HUDEP-2 (cell line): ENCODE data around the gene ABCF3.

Experiments used
- DNase-seq, 76 experiments: peaks; one replicate each; lab custom pipeline; 2025; ENCODE audit not compliant: unreplicated experiment in 76 of 76; lab: John Stamatoyannopoulos, UW

Gene ABCF3

DNA sequence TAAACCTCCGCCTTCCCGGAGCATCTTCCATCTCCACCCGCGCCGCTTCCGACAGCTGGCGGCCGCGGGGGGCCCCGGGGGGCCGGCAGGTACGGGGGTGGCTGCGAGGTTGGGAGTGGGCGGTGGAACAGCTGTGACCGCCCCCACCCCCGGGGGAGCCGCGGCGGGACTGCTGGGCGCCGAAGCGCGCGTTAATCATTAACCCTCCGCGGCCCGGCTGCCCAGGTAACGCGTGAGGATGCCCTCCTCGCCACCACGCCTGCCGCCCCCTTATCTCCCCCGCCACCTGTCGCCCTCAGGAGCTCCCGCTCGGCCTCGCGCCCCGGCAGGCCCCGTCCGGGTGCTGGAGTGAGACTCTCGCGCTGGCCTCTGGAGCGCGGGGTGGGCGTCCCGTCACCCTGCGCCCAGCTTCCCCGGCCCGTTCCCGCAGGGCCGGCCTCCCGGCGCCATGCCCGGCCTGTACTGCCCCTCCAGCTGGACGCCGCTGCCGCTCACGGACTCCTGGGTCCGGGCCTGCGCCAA is 44.1 kb downstream of the ABCF3 start:
- peak in 7 of 76 experiments; percentile 5 to 31 (median 14) for DNase-seq

DNA sequence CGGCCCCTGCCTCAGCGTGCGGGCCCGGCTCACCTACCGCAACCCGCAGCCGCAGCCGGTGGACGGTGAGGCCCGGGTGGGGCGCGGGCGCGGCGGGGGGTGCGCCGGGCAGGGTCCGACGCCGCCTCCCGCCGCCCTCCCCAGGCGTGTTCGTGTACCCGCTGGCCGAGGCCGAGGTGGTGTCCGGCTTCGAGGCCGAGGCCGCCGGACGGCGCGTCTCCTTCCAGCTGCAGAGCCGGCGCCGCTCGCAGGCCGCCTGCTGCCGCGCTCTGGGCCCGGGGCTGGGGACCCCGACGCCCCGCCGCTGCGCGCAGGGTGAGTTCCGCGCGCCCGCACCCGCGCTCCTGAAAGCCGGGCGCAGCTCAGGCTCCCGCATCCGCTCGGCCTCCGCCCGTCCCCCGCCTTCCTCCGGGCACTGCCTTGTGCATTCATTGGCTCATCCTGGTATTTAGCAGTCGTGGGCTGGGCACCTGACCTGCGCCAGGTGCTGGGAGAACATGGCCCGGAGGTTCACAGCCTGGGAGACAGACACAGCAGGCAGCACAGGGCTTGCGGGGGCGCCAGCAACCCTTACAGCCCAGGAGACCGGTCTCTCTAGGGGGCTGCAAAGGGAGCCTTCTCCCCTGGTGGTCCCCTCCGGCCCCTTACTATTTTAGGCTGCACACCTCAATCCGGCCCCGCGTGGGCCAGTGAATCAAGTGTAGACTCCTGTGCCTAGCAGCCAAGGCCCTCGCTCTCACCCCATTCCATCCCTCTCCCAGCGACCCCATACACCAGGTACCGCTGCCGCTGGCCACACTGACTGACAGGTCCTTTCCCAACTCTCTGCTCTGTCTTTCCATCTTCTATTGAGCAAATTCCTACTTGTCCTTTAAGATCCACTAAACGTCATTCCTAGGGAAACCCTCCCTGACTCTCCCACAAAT is 44.9 kb downstream of the ABCF3 start:
- DNase-seq = no peak

DNA sequence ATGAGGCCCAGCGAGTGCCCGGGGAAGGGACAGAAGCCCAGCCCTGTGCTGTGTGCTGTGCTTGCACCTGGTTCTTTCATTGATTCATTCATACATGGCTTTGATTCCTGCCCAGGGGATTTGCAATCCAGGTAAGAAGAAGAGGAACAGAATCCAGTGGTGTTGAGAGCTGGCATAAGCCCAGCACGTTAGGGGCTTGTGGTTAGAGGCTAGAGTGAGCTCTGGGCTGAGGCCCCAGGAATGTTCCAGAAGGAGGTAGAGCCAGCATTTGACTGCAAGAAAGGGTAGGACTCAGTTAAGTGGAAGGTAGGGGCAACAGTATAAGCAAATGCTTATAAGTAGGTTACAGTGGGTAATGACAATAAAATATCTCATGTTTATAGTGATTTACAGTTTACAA is 45.7 kb downstream of the ABCF3 start:
- no peak for DNase-seq

DNA sequence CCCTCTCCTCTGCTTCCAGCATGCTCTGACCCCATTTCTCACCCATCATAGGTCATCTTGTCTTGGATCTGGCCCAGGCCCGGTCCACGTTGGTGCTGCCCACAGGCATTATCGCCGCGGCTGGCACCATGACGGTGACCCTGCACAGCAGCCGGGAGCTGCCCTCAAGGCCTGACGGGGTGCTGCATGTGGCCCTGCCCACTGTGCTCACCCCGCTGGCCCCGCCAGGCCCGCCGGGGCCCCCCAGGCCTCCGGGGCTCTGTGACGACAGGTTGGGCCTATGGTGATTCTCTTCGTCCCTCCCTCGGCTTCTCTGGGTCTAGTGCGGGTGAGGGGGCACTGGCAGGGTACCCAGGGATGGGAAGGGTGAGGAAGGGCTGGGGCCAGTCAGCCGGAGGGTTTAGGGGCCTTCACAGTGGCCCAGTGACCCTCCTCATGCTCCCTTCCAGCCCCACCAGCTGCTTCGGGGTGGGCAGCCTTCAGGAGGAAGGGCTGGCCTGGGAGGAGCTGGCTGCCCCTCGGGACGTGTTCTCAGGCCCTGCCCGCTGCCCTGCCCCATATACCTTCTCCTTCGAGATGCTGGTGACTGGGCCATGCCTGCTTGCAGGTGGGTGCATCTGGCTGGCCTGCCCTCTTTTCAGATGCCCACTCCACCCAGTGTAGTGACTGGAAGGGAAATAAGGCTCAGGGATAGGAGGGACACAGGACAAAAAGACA is 47.3 kb downstream of the ABCF3 start:
- no peak for DNase-seq

DNA sequence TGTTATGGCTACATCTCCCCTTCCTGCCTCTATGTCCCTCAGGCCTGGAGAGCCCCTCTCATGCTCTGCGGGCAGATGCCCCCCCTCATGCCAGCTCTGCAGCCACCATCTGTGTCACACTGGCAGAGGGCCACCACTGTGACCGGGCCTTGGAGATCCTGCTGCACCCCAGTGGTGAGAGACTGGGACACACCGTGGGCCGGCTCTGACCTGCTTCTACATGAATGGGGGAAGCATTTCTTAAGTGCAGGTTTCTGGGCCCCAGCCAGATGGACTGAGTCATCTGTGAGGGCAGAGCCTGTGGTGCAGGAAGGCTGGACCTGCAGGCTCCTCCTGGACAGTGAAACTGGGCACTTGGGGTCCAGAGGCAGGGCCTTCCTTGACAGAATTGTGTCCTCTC is 48.2 kb downstream of the ABCF3 start:
- peak in 64 of 76 experiments; percentile 10 to 87 (median 54) for DNase-seq

DNA sequence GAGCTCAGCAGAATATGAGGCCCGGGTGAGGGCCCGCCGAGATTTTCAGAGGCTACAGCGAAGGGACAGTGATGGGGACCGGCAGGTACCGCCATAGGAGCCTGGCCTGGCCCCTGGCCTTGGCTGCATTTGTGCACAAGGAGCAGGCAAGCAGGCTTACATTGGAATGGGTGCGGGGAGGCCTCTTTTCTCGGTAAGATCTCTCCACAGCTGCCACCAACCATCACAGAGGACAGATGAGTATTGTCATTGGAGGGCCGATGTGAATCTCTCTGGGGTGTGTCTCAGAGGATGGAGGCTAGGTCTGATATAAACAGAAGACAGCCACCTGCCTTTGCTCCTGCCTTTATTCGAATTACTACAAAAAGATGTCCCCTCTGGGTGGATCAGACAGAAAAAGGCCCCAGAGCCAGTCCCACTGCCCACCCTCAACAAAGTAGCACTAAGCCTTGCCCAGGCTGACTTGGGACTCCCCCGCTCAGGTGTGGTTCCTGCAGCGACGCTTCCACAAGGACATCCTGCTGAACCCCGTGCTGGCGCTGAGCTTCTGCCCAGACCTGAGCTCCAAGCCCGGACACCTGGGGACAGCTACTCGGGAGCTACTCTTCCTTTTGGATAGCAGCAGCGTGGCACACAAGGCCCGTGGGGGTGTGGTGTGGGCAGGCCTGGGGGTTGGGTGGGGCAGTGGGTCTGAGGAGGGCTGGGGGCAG is 48.8 kb downstream of the ABCF3 start:
- no peak for DNase-seq

DNA sequence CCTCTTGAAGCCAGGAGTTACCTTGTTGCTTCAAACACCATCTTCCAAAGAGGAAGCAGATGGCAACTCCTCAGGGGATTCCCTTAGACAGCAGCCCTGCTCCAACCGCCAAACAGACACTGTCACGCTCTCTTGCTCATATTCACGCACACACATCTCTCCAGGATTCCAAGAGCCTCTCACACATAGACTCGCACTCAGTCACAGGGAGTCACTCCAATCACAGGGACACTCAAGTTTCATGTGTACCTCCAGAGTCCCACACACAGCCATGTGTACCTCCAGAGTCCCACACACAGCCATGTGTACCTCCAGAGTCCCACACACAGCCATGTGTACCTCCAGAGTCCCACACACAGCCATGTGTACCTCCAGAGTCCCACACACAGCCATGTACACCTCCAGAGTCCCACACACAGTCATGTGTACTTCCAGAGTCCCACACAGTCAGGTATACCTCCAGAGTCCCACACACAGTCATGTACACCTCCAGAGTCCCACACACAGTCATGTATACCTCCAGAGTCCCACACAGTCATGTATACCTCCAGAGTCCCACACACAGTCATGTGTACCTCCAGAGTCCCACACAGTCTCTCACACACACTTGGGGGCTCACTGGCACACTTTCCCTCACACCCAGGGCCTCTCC is 49.5 kb downstream of the ABCF3 start:
- DNase-seq = no peak

DNA sequence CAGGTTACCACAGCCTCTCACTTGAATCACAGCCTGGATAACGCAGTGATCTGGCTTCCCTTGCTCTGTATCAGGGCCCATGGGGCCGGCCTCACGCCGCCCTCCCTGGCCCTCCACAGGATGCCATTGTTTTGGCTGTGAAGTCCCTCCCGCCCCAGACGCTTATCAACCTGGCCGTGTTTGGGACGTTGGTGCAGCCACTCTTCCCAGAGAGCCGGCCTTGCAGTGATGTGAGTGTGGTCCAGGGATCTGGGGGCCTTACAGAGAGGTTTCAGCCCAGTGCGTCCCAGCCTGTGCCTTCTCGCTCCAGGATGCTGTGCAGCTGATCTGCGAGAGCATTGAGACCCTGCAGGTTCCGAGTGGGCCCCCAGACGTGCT is 50.0 kb downstream of the ABCF3 start:
- DNase-seq = no peak

DNA sequence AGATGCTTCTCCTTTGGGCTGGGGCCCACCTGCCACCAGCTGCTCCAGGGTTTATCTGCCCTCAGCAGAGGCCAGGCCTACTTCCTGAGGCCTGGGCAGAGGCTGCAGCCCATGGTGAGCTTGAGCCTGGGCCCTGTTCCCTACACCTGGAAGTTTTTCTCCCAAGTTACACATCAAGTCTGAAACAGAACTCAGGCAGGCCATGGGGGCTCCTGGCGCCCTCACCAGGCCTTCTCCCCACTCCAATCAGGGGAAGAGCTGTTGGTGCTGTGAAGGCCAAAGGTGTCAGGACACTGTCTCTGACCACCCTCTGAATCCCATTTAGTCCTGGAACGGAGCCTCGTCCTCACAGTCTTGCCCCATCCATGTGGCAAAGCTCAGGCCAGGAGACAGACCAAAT is 50.6 kb downstream of the ABCF3 start:
- DNase-seq = no peak

DNA sequence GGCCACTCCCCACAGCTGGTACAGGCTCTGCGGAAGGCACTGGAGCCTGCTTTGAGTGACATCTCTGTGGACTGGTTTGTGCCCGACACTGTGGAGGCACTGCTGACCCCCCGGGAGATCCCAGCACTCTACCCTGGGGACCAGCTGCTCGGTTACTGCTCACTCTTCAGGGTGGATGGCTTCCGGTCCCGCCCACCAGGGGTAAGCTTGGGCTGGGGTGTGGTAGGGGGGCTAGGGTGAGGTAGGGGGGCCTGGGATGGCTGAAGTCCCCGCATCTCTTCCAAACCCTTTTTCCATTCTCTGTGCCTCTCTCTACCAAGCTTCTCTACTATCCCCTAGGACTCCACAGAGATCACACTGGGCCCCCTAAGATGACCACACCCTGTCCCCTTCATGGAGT is 51.2 kb downstream of the ABCF3 start:
- DNase-seq = no peak

DNA sequence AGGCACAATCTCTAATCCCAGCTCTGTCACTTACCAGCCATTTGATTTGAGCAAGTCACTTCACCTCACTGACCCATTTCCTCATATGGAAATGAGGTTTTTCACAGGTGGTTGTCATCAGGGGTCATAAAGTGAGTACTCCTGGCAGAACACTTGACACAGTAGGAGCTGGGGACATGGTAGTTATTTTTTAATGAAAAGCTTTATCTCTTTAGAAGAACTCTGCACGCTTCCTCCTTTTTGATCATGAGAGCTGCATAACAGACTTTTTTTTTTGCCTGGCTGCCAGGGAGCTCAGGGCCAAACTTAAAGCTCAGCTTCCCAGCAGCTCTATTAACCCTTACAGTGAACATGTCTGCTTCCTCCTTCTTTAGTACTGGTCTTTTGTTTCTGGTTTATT is 51.8 kb downstream of the ABCF3 start:
- DNase-seq = no peak

DNA sequence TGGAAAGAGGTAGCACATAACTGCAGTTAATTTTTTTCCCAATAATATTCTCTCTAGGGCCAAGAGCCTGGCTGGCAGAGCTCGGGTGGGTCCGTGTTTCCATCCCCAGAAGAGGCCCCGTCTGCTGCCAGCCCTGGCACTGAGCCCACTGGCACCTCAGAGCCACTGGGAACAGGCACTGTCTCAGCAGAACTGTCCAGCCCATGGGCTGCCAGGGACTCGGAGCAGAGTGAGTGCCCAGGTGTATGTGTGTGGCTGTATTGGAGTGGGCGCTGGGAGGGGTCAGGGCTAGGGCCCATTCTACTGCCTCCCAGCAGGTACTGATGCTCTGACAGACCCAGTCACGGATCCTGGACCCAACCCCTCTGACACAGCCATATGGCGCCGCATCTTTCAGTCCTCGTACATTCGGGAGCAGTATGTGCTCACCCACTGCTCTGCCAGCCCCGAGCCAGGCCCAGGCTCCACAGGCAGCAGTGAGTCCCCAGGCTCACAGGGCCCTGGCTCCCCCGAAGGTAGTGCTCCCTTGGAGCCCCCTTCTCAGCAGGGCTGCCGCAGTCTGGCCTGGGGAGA is 52.3 kb downstream of the ABCF3 start:
- no peak for DNase-seq

DNA sequence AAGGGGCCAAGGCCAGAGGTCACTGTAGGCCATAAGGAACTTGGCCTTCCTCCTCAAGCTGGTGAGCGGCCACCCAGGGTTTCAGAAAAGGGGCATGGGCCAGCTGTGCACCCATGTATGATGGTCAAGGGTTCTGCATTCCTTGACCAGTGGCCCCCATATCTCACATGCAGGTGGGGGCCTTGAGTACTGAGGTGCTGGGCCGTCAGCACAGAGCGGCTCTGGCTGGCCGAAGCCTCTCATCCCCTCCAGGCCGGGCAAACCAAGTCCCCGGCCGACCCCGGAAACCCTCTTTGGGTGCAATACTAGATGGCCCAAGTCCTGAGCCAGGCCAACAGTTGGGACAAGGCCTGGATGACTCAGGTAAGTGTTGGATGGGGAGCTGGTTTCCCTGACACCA is 53.2 kb downstream of the ABCF3 start:
- DNase-seq = no peak

DNA sequence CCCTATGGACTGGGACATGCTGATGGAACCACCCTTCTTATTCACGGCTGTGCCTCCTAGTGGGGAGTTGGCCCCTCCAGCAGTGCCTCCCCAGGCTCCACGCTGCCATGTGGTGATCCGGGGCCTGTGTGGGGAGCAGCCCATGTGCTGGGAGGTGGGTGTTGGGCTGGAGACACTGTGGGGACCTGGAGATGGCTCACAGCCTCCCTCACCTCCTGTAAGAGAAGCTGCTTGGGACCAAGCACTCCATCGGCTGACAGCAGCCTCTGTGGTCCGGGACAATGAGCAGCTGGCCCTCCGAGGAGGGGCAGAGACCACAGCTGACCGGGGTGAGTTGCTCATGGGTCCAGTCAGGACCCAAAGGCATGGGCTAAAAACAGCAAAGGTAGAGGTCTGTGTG is 53.7 kb downstream of the ABCF3 start:
- no peak for DNase-seq

DNA sequence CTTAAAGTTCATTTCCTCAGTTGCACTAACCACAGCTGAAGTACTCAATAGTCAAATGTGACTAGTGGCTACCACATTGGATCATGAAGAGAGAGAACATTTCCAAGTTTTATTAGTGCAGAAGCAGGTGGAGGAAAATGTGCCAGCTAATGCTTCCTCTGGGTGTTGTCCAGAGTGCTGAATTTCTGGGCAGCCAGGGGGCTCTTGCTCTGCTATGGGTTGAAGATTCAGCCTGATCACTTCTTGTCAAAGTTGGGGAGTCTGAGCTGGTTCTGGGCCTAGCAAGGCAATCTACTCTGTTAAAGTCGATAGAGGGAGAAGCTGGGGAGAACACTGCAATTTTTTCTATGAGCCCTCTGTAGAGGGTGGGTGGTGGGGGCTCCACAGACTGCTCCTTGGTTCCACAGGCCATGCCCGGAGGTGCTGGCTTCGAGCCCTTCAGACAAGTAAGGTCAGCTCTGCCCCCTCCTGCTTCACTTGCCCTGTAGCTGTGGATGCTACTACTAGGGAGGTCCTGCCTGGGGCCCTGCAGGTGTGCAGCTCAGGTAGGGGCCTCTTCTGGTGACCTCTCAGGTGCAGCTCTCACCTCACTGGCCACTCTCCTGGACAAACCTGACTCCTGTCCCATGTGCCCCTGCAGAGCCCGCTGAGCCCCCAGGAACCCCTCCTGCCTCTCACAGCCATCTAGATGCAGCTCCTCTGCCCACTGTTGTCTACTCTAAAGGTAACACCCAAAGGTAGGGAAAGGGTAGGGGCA is 54.6 kb downstream of the ABCF3 start:
- peak in 3 of 76 experiments; percentile 7 to 34 (median 8) for DNase-seq

DNA sequence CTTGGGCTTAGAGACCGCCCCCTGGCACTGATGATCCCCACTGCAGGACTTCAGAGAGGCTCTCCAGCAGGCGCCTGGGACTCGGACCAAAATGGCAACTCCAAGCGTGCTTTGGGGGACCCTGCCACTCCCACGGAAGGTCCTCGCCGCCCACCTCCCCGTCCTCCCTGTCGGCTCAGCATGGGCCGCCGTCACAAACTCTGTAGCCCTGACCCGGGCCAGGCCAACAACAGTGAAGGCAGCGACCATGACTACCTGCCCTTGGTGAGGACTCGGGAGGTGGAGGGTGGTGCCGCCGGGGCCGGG is 55.1 kb downstream of the ABCF3 start:
- DNase-seq = no peak

DNA sequence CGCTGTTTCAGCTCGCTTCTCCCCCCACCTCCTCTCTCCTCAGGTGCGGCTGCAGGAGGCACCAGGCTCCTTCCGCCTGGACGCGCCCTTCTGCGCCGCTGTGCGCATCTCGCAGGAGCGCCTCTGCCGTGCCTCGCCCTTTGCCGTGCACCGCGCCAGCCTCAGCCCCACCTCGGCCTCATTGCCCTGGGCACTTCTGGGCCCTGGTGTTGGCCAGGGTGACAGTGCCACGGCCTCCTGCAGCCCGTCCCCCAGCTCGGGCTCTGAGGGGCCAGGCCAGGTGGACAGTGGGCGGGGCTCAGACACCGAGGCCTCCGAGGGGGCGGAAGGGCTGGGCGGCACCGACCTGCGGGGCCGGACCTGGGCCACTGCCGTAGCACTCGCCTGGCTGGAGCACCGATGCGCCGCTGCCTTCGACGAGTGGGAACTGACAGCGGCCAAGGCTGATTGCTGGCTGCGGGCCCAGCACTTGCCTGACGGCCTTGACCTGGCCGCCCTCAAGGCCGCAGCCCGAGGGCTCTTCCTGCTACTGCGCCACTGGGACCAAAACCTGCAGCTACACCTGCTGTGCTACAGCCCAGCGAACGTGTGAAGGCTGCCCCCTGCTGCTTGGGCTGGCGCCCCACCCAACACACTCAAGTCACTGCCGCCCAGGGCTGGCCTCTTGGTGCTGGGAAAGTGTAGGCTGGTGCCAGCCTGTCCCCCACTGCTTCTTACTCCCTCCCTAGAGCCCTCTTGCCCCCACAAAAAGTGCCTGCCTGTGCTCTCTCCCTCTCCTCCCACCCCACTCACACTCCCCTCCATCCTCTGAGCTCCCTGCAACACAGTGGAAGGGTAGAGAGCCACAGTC is 55.7 kb downstream of the ABCF3 start:
- DNase-seq = peak in 25 of 76 experiments; percentile 1 to 36 (median 20)

DNA sequence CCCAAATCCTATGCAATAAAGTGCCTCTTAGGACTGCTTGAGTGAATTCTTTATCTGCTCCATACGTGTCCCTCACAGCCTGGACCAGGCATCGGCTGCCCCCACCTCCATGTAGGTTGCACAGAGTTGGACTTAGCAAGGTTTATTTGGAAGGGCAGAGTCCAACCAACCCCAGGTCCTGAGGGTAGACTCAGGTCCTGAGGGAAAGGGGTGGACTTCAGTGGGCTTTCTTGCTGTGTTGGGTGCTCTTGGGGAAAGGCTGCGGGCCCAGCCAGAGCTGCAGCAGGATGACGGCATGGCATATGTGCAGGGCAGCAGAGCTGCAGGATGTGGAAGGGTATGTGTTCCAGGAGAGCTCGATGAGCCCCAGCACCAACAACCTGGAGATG is 56.3 kb downstream of the ABCF3 start:
- DNase-seq = no peak
